ENCODE data around the gene ANO2.

DNA sequence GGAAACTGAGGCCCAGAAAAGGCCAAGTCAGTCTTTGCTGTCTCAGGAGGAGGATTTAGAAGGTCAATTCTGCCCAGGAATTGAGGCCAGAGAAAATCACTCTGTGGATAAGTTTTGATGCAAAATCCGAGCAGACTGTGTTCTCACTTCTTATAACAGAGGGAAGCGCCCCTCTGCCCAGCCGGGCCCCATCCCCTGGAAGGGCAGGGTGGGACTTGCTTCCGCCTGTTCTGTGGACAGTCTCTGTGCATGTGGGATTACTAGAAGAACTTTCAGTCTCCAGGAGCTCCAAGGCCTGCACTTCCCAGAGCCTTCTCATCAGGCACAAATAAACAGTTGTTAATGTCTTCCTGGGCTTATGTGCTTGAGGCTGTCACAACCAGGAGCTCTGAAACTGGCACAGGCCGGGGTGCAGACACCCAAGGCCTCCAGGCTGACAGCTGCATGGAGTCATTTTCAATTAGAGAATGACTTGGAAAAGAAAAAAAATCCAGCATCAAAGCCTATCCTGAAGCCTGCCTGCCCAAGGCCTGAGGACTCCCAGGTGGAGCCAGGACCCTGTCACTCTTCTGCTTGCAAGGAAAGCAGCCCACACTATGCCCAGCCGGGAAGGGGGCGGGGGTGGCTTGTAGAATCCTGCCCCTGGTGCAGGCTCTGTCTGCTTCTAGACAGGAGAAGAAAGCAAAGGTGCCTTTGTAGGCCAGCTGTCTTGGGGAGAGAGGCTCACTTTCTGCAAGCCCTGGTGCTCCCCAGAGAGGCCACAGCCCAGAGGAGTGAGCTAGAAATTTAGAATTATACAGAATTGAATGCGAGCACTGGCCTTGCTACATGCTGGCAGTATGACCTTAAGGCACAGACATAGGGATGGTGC, 428.5 kb downstream of the ANO2 start:
- TF ChIP-seq, protein P1, sequence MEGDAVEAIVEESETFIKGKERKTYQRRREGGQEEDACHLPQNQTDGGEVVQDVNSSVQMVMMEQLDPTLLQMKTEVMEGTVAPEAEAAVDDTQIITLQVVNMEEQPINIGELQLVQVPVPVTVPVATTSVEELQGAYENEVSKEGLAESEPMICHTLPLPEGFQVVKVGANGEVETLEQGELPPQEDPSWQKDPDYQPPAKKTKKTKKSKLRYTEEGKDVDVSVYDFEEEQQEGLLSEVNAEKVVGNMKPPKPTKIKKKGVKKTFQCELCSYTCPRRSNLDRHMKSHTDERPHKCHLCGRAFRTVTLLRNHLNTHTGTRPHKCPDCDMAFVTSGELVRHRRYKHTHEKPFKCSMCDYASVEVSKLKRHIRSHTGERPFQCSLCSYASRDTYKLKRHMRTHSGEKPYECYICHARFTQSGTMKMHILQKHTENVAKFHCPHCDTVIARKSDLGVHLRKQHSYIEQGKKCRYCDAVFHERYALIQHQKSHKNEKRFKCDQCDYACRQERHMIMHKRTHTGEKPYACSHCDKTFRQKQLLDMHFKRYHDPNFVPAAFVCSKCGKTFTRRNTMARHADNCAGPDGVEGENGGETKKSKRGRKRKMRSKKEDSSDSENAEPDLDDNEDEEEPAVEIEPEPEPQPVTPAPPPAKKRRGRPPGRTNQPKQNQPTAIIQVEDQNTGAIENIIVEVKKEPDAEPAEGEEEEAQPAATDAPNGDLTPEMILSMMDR (IDR thresholded peaks at IDR 0.05; ENCODE audit: low read depth, low read length, poor library complexity, severe bottlenecking) = no peak
- no peak for TF ChIP-seq EZH2phosphoT487 (IDR thresholded peaks at IDR 0.05; ENCODE audit: borderline replicate concordance, low read length)

Data from DOHH2 (cell line).